Adrenal gland (tissue), 12 donors: ENCODE measurements around the gene ATF5. TPM values are rescaled to one million over a fixed set of nuclear protein-coding genes. Genes with fewer than 3 reads are reported as not detected.
A peak's percentile ranks its signal among the peaks of the same experiment; 100 is the strongest.

ENCODE experiments used
- DNase-seq, 7 donors: peaks; one replicate each; pipeline ENCODE4 v3.0.0-alpha.2; 2019 to 2020
- H3K27ac ChIP-seq, 5 donors: fragments of 200-600 bp; sonication (generic) in 4 of 5; 1 replicate in 3 of 5; 2 replicates in 2 of 5; pipeline versions ENCODE4 v1.5.1 to v1.8.0; 2016 to 2020; ENCODE audit warnings: mild to moderate bottlenecking in 1 of 5
- H3K27me3 ChIP-seq: fragments of 200-600 bp; 2 replicates; pipeline ENCODE4 v1.8.0; 2021
- H3K36me3 ChIP-seq, 2 donors: fragments of 200-600 bp; replicated peaks in 1 of 2; 1 replicate in 1 of 2; 2 replicates in 1 of 2; pipeline versions ENCODE4 v1.5.1 to v1.8.0; 2018 to 2022
- H3K4me1 ChIP-seq, 2 donors: fragments of 200-600 bp; replicated peaks in 1 of 2; 1 replicate in 1 of 2; 2 replicates in 1 of 2; pipeline versions ENCODE4 v1.5.1 to v1.8.0; 2018 to 2021
- H3K4me3 ChIP-seq, 4 donors: fragments of 200-600 bp; sonication (generic) in 3 of 4; one replicate each; pipeline ENCODE4 v1.5.1; 2016 to 2018
- H3K9me3 ChIP-seq, 3 donors: fragments of 200-600 bp; sonication (generic) in 1 of 3; replicated peaks in 1 of 3; 1 replicate in 2 of 3; 2 replicates in 1 of 3; pipeline versions ENCODE4 v1.5.1 to v1.8.0; 2016 to 2021
- POLR2A ChIP-seq, 2 donors: fragments of 450-650 bp; IDR thresholded peaks; one replicate each; pipeline ENCODE4 v1.6.1; 2017; ENCODE audit warnings: antibody characterized with exemption in 2 of 2, mild to moderate bottlenecking in 2 of 2, moderate library complexity in 1 of 2
- WGBS, 4 donors: extraction: QIAGEN DNeasy Blood & Tissue Kit in 2 of 4; methylation state at CpG; one replicate each; pipeline versions ENCODE4 v1.1.5 to v1.1.7; 2013 to 2017; 5-methylcytosine and 5-hydroxymethylcytosine counted together
- intact Hi-C, 2 donors: fragments of 100-400 bp; cut with DNase I; formaldehyde crosslinking; loops; one replicate each; pipeline versions ENCODE4 v1.14.1 to v1.15.0; 2022 to 2023
- polyA plus RNA-seq, 3 donors: library from polyadenylated mRNA; stranded (reverse); fragments of 200-250 nt in 2 of 3; fragments of 350-450 nt in 1 of 3; fragmentation: Illumina TruSeq in 1 of 3; extraction: RNeasy Lipid Tissue Mini Kit (QIAGEN cat#74804) in 1 of 3; gene quantifications; one replicate each; pipeline ENCODE4 v1.2.3, GENCODE V29; 2013 to 2014
- total RNA-seq, 9 donors: library from RNA; depleted of rRNA in 4 of 9; stranded (reverse); fragments of >200 nt in 4 of 9; fragments of 120-200 nt in 1 of 9; fragmentation: NEBNext Ultra II Directional in 1 of 9; extraction: Animal tissue kit (Norgen Biotek cat#: 25700) in 1 of 9; gene quantifications; one replicate each; pipeline versions ENCODE4 v1.1.0 to v1.2.4, GENCODE V29; 2013 to 2023
- TF ChIP-seq, protein P1 (sequence below), 6 experiments: fragments of 450-650 bp in 4 of 6; fragments of 200-600 bp in 2 of 6; sonication (generic) in 1 of 6; IDR thresholded peaks; 1 replicate in 5 of 6; 2 replicates in 1 of 6; pipeline versions ENCODE4 v1.5.1 to v1.8.0; 2016 to 2021; ENCODE audit warnings: antibody characterized with exemption in 6 of 6, mild to moderate bottlenecking in 2 of 6, moderate library complexity in 1 of 6
- donor health status: healthy with polysubstance abuse.
- donor health status: Bipolar disorder and iron deficiency.
- donor health status: DM: yes; HTN: yes; CAD: no.
- donor health status: DM: no; HTN: no; CAD: no.
- donor health status: DM: no; HTN: no; CAD: no.
- donor health status: DM: yes; HTN: yes; CAD: no.

ATF5 gene
- total and polyA plus RNA-seq, 12 donors, result 14.3 to 114 (median 62.2) TPM

- Histone ChIP-seq H3K4me1 (peaks cover 0 to 10% of the 10 kb centered on the region in 2 donors), H3K27ac (peak overlapping the region in 2 of 5 donors; percentile 29 to 34), H3K27me3 (no peaks in the 10 kb centered on the region), H3K9me3 (no peaks in the 10 kb centered on the region), H3K36me3 (peaks cover 0 to 32% of the 10 kb centered on the region in 2 donors), H3K4me3 (no peak overlapping the region)
- no peak for DNase-seq
- TF ChIP-seq, protein P1, sequence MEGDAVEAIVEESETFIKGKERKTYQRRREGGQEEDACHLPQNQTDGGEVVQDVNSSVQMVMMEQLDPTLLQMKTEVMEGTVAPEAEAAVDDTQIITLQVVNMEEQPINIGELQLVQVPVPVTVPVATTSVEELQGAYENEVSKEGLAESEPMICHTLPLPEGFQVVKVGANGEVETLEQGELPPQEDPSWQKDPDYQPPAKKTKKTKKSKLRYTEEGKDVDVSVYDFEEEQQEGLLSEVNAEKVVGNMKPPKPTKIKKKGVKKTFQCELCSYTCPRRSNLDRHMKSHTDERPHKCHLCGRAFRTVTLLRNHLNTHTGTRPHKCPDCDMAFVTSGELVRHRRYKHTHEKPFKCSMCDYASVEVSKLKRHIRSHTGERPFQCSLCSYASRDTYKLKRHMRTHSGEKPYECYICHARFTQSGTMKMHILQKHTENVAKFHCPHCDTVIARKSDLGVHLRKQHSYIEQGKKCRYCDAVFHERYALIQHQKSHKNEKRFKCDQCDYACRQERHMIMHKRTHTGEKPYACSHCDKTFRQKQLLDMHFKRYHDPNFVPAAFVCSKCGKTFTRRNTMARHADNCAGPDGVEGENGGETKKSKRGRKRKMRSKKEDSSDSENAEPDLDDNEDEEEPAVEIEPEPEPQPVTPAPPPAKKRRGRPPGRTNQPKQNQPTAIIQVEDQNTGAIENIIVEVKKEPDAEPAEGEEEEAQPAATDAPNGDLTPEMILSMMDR (IDR thresholded peaks at IDR 0.05), result no peak
- TF ChIP-seq POLR2A (IDR thresholded peaks at IDR 0.05), result no peak
- intact Hi-C loops, result no loop called here
- WGBS, 4 donors, result 58 to 71% (median 66%) methylated on average over 5 to 9 of the region's 9 CpGs
Observed at GRCh38 chr19:49911381-49912145, 17.4 kb upstream of the ATF5 start.

DNA sequence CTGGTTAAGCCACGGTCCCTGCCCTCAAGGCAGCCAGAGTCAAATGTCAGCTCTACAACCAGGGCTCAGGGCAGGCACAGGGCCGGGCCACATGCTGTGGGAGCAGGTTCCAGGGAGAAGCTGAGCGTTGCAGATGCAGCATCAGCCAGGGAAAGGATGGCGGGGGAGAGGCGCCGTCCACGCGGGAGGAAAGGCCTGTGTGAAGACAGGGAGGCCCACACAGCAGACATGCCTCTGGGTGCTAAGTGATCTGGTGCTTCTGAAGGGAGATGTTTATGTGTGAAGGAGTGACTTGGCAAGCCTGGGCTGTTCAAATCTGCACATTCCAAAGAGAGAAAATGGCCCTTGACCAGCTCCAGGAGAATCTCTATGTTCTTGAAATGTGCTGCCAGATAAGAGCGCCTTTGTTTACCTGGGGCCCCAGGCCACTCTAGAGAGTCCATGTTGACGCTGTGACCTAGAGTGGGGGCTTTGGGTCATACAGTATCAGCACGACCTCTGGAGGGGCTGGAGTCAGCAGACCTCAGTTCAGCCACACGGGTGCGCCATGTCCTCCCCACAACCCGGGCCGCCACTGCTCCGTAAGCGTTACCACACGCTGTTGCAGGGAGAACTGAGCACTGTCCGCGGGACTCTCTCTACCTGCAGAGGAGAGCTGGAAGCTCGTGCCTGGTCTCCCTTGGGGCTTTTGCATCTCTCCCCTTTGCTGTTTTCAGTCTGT is 15.9 kb upstream of the ATF5 start:
- 89 to 93% (median 90%) methylated on average over 19 to 21 of the region's 21 CpGs for WGBS, 4 donors
- no peak overlapping the region for H3K27ac ChIP-seq

DNA sequence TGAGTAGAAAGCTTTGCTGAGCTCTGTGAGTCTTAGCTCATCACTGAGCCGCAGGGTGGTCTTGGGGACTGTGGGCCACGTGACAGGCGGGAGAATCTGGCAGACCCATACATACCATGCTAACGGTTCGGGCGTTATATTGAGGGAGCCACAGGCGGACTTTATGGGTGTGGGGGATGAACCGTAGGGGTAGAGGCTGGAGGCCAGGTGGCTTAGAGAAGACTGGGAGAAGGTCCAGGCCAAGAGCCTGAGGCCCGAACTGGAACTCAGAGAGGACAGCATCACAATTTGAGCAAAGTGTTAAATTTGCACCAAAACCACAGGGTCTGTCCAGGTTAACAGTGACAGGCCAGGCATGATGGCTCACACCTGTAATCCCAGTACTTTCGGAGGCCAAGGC is 15.3 kb upstream of the ATF5 start:
- intact Hi-C loops, result no loop called here
- Histone ChIP-seq H3K27me3 (no peaks in the 10 kb centered on the region), H3K4me3 (no peak overlapping the region), H3K4me1 (peaks cover 0 to 10% of the 10 kb centered on the region in 2 donors), H3K27ac (no peak overlapping the region), H3K36me3 (peaks cover 0 to 21% of the 10 kb centered on the region in 2 donors), H3K9me3 (no peaks in the 10 kb centered on the region)
- no peak for DNase-seq
- 92 to 97% (median 93%) methylated on average over 10 of the region's 10 CpGs for WGBS, 4 donors
- TF ChIP-seq POLR2A (IDR thresholded peaks at IDR 0.05), result no peak
- TF ChIP-seq, protein P1 (IDR thresholded peaks at IDR 0.05), result no peak

More for the DNA sequence above, 15.9 kb upstream of the ATF5 start:
- DNase-seq, result no peak
- Histone ChIP-seq H3K27me3 (no peaks in the 10 kb centered on the region), H3K36me3 (peaks cover 0 to 23% of the 10 kb centered on the region in 2 donors), H3K4me3 (no peak overlapping the region), H3K9me3 (no peaks in the 10 kb centered on the region), H3K4me1 (peaks cover 0 to 10% of the 10 kb centered on the region in 2 donors)
- TF ChIP-seq POLR2A (IDR thresholded peaks at IDR 0.05), result no peak
- TF ChIP-seq, protein P1 (IDR thresholded peaks at IDR 0.05), result no peak
- intact Hi-C loops, result no loop called here

DNA sequence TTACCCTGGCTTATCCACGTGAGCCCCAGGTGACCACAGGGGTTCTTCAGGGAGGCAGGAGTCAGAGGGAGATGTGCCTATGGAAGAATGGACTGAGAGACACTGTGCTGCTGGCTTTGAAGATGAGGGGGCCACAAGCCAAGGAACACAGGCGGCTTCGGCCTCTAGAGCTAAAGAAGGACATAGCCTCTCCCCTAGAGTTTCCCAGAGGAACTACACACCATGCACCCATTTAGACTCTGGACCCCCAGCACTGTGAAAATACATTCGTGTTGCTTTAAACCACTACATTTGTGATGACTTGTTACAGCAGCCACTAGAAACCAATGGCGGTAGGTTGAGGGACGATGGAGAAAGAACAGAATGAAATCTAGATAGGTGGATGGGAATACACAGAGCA is 13.7 kb upstream of the ATF5 start:
- WGBS, 4 donors, result 95 to 99% (median 98%) methylated on average over 6 of the region's 6 CpGs
- H3K27me3 ChIP-seq, result no peaks in the 10 kb centered on the region
- peaks cover 0 to 11% of the 10 kb centered on the region in 2 donors for H3K36me3 ChIP-seq
- peaks cover 0 to 10% of the 10 kb centered on the region in 2 donors for H3K4me1 ChIP-seq
- no peak overlapping the region for H3K4me3 ChIP-seq
- no peak for DNase-seq
- TF ChIP-seq, protein P1 (IDR thresholded peaks at IDR 0.05), result no peak
- TF ChIP-seq POLR2A (IDR thresholded peaks at IDR 0.05), result no peak
- no peaks in the 10 kb centered on the region for H3K9me3 ChIP-seq
- intact Hi-C loops, result no loop called here
- no peak overlapping the region for H3K27ac ChIP-seq
